NCI-H524 treated with DMSO at 0.1 percent for 48 hours (cell line): ENCODE results near the gene PYCR2.
A peak's percentile ranks its signal among the peaks of the same experiment; 100 is the strongest.
"Not testable (repeated sequence)": the region's sequence is repeated elsewhere in the genome, so short reads cannot be mapped to it uniquely, and the experiment has no call there.

ENCODE experiments used
- DNase-seq: peaks from one replicate; lab custom pipeline; 2025; lab: John Stamatoyannopoulos, UW

The PYCR2 gene

DNA sequence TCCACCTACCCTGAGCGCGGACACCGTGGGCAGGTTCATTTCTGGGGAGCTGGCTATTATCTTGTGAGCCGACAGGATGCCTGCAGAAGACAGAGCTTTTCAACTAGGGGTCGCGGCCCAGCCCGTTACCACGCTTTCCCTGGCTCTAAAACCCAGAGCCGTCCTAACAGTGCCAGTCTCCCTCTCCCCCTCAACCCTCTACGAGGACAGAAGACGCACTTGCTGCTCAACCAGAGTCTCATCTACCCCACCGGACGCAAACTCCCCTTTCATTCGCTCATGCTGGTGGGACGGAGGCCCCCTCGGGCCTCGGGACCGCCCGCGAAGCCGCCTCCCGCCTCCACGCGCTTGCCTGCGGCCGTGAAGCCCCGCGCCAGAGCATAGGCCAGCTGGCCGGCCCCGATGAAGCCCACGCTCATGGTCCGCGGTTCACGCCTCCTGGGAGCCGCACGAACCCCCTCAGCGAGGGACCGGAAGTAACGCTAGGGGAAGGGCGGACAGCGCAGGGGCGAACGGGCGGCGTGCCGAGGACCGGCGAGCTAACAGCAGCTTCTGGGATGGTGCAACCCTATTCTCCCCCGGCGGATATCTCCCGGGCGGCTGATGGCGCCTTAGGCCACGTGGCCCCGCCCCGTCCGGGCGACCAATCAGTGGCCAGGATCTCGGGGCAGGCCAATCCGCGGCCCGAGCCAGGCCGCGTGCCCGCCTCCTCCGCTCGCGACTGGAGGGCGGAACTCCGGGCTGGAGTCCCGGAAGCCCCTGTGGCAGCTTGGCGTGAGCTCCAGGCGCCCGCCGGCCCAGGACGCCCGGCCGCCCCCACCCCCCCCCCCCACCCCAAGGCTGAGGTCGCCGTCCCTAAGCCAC lies at the start of gene PYCR2:
PYCR2 (minus strand) TSS at position 559 of the 864 bp plus-strand sequence; CDS start at position 419, 140 bp downstream.
- peak; percentile 81 for DNase-seq

DNA sequence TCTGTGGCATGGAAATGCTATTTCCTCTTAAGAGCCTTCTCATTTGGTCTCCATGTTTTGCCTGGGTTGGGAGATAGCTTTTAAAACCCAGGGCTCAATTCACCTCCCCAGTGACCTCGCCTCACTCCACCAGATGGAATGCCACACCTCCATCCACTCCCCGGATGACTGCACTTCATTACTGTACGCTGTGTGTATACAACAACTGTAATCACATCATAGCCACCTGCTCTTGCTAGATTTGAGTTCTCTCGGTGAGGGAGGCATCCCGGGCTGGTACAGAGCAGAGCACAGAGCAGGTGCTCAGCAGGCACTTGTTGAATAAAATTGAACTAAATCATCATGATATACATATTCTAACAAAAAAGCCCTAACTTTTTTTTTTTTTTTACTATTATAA lies 49.1 kb upstream of the PYCR2 start:
- DNase-seq: peak; percentile 72

DNA sequence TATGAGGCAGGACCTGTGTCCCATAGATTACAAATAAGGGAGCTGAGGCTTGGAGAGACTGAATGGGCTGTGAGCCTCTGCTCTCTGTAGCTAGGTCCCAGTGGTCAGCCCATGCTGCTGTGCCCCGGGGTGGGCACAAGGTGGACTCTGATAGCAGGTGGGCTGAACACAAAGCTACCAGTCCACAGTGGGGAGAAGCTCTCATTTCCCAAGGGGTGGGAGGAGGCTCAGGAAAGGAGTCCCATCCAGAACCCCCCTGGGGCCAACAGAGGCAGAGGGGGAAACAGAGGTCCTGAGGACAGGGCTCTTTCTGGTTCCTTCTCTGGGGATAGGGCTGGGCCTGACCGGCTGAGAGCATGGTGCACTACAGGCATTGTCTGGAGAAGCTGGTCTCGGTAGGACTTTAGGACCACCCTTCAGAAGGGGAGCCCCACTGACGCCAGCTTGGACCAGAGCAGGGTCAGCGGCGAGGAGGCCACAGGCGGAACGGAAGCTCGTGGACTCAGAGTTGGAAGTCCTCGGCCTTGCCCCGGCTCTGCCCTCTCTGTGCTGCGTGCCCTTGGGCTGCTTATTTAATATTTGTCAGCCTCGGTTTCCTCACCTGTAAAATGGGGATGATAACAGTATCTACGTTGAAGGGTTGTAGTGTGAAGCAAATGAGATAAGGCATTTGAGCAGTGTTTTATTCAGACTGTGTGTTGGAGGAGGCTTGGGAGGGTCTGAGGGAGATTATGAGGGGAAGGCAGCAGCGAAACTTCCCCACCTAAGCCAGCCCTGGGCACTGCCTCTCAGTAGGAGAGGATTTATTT lies 48.5 kb upstream of the PYCR2 start:
- no peak for DNase-seq

DNA sequence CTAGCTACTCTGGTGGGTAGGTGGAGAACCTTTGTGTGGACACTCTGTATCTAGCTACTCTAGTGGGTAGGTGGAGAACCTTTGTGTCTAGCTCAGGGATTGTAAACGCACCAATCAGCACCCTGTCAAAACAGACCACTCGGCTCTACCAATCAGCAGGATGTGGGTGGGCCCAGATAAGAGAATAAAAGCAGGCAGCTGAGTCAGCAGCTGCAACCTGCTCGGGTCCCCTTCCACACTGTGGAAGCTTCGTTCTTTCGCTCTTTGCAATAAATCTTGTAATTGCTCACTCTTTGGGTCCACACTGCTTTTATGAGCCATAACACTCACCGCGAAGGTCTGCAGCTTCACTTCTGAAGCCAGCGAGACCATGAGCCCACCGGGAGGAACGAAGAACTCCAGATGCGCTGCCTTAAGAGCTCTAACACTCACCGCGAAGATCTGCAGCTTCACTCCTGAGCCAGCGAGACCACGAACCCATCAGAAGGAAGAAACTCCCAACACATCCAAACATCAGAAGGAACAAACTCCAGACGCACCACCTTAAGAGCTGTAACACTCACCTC lies 46.6 kb upstream of the PYCR2 start:
- not testable (repeated sequence) for DNase-seq

DNA sequence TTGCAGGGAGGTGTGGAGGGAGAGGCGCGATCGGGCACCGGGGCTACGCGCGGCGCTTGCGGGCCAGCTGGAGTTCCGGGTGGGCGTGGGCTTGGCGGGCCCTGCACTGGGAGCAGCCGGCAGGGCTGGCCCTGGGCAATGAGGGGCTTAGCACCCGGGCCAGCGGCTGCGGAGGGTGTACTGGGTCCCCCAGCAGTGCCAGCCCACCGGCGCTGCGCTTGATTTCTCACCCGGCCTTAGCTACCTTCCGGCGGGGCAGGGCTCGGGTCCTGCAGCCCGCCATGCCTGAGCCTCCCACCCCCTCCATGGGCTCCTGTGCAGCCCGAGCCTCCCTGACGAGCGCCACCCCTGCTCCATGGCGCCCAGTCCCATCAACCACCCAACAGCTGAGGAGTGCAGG lies 45.7 kb upstream of the PYCR2 start:
- DNase-seq: not testable (repeated sequence)

DNA sequence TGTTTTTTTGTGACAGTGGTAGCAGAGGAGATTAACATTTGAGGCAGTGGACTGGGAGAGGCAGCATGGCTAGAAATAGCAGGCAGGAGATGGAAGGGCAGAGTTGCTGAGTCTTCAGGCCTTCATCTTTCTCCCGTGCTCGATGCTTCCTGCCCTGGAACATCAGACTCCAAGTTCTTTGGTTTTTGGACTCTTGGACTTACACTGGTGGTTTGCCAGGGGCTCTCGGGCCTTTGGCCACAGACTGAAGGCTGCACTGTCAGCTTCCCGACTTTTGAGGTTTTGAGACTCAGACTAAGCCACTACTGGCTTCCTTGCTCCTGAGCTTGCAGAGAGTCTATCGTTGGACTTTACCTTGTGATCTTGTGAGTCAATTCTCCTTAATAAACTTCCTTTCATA lies 41.2 kb upstream of the PYCR2 start:
- DNase-seq: no peak

DNA sequence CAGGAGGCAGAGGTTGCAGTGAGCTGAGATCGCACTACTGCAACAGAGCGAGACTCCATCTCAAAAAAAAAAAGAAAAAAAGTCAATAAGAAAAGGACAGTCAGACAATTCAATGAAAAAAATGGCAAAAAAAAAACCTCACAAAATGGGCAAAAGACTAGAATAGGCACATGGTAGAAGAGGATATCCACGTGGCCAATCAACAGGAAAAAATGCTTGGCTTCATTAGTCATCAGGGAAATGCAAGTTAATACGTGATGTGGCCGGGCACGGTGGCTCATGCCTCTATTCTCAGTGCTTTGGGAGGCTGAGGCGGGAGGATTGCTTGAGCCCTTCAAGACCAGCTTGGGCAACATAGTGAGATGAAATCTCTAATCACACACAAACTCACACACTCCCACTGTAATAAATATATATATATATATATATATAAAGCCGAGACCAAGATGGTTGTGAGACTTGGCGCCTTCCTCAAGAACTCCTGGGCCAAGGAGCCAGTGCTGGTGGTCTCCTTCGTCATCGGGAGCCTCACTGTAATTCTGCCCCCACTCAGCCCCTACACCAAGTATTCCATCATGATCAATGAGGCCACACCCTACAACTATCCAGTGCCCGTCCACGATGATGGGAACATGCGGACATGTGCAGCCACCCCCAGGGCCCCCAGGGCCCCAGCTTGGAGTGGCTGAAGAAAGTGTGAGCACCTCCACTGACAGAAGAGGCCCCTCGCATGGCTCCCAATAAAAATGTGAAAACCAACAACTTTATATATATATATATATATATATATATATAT lies 39.9 kb upstream of the PYCR2 start:
- DNase-seq: no peak

DNA sequence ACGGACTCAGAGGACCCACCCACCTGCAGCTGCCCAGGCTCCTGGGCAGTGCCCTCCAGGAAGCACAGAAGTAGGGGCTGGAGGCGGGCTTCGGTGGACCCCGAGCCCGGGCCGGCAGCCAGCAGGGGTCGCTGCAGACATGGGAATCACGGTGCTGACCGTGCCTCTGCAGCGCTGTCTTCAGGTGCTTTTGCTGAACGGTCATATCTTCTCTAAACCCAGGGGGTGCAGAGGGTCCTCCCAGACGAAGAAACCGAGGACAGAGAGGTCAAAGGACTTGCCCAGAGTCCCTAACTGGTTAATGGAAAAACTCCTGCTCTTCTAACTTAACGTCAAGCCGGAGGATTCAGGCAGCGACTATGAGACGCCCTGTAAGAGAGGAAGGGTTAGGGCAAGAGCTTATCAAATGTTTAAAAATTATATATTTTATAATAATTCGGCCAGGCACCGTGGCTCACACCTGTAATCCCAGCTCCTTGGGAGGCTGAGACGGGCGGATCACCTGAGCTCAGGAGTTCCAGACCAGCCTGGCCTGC lies 38.5 kb upstream of the PYCR2 start:
- DNase-seq: no peak

DNA sequence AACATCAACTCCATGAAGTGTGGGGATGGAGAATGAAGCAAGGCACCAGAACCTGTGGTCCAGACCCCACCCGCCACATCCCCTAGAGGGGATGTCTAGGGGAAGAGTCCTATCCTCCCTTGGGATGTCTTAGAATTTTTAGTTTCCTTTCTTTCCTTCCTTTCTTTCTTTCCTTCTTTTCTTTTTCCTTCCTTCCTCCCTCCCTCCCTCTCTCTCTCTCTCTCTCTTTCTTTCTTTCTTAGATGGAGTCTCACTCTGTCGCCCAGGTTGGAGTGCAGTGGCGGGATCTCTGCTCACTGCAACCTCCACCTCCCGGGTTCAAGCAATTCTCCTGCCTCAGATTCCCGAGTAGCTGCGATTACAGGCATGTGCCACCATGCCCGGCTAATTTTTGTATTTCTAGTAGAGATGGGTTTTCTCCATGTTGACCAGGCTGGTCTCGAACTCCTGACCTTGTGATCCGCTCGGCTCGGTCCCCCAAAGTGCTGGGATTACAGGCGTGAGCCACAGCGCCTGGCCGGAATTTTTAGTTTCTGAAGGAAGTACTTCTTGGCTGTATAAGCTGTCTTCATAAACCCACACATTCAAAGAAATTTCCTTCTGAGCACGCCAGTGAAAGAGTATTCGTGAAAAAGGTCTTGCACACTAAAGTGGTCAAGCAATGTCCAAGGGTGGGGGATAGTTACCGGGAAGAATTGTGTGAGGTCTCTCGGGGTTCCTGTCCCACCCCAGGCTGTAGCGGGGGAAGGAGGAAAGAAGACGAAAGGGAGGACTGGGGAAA lies 37.8 kb upstream of the PYCR2 start:
- DNase-seq: no peak

DNA sequence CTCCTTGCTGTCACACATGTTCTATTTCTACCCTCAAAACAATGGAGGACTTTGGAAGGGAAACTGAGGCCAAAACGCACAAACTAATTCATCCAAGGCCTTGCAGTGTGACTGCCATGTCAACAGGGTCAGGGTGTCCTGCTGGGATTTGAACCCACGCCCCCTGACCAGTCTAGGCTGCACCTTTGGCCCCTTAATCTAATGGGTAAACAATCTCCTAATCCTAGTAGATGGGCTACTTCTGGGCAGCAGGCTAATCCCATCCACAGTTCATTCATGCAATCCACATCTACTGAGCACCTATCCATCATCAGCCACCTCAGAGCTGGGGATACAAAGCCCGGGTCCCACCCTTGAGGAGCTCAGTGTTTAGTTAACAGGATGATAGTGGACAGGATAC lies 34.0 kb upstream of the PYCR2 start:
- DNase-seq: no peak

DNA sequence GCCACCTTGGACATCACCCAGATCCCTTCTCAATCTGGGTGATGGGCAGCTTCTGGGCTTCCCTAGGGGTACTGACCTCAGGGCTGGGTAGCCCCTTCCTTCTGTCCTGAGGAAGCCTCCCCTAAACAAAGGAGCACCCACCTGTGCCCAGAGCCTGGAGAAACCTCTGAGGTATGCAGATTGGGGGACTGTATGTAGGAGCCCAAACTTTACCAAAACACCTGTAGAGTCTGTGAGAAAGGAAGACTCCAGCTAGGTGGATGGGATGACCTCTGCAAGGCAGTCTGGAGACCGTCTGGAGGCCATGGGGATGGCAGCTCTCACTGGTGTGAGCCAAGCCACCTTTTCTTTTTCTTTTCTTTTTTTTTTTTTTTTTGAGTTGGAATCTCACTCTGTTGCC lies 30.7 kb upstream of the PYCR2 start:
- DNase-seq: no peak

DNA sequence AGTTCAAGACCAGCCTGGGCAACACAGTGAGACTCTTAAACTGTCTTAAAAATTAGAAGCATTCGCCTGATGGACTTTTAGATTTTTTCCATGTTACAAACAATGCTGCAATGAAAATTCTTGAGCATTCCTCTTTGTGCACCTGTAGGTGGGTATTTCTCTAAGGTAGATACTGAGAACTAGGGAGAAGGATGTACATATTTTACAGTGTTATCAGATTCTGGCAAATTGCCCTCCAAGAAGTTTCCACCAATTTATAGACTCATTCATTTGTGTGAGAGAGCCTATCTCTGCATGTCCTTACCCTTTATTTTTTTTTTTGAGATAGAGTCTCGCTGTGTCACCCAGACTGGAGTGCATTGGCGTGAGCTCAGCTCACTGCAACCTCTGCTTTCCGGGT lies 29.3 kb upstream of the PYCR2 start:
- DNase-seq: no peak

DNA sequence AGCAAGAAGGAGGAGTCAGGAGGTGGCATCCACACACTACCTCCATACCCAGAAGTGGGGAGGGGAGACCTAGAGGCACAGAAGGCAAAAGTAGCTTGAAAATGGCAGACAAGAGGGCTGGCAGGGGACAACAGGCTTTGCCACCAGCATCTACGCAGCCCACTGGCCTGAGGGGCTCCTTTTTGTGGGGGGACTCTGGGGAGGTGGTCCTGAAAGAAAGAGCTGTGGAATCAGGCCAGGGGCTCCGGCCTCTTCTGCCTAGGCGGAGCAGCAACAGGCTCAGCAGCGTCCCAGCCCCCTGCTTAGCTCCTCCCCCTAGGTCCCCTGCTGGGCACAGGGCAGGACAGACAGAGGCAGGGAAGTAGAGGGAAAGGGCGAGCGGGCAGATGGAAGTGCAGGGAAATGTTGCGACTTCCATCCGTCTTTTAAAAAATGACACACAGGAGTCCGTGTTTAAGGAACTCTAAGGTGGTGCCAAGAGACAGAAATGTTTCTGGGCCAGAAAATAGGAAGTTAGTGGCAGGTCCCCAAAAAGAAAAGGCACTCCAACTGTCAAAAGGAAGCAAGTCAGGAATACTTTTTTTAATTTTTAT lies 27.0 kb upstream of the PYCR2 start:
- DNase-seq: no peak

DNA sequence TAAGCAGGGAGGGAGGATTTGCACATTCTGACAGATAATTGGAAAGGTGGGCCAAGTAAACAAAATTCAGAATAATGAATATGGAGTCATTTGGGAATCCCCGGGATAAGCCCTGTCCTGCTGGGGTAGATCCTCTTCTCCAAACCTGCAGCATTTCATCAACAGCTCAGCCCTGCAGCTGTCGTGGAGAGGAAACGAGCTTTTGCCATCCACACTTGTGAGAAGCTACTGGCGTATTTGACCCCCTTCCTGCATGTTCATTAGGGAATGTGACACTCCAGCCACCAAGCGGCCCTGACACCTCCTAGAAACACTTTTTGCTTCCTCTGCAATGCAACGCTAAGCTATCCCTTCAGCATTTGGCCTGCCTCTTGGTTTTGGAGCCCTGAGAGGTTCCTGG lies 25.0 kb upstream of the PYCR2 start:
- no peak for DNase-seq

DNA sequence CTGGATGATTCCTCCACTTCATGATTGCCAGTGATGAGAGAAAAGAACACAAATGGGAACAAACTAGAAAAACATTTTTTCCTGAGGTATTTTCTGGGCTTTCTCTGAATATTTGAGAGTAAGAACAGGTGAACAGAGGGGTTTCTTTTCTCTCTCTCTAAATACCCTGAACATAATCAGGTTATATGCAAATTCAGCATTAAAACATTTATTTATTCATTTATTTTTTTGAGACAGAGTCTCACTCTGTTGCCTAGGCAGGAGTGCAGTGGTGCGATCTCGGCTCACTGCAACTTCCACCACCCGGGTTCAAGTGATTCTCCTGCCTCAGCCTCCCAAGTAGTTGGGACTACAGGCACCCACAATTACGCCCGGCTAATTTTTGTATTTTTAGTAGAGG lies 22.8 kb upstream of the PYCR2 start:
- no peak for DNase-seq

DNA sequence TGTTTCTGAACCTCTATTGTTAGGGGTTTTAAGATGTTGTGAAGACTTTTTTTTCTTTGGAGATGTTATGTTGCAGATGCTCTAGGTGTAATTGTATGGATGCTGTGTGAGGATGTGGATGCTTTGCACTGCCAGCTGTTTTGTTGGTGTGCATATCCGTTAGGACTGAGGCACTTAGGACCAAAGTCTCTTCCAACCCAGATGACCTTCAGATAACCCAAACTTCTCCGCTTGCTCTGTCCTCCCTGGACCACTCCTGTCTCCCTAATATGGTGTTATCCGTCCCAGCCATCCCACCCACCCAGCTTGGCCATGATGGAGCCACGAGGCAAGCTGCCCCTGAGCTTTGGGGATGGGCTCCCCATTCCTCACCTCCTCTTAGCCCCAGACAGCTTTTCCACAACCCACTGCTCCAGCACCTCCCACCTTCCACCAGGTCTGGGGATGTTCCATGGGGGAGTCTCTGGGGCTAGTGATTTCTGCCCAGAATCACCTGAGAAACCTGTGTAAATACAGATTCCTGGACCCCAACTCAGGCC lies 22.1 kb upstream of the PYCR2 start:
- DNase-seq: no peak

DNA sequence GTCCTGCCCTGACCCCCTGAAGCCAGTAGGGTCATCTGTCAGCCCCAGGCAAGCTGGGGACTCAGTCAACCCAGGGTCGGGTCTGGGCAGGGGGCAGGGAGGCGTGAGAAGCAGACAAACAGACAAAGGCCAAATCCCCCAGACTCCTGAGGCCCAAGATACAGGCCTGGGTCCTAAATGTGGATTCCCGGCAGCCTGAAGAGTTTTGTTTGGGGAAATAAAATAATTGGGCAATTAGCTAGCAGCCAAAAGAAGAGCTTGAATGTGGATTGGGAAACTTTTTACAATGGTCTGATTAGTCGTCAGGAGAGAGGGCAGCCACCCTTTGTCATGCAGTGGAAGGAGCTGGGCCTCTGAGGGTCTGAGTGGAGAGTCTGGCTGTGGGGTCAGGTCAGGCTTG lies 21.5 kb upstream of the PYCR2 start:
- no peak for DNase-seq

DNA sequence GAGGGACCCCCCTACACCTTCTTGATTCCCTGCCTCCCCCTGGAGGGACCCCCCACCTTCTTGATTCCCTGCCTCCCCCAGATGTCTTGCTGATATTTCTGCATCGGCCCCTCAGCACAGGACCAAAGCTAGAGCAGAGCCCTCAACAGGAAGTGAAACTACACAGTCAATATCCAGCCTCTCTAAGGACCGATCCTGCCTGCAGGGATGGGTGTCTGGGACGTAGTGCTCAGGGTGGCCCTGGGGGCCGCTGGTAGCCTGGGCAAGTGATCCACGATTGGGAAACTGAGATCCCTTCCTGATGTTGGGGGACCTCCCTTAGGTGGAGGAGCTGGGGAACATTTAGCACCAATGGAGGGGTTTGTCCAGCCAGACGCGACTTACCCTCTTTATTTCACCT lies 20.9 kb upstream of the PYCR2 start:
- no peak for DNase-seq

DNA sequence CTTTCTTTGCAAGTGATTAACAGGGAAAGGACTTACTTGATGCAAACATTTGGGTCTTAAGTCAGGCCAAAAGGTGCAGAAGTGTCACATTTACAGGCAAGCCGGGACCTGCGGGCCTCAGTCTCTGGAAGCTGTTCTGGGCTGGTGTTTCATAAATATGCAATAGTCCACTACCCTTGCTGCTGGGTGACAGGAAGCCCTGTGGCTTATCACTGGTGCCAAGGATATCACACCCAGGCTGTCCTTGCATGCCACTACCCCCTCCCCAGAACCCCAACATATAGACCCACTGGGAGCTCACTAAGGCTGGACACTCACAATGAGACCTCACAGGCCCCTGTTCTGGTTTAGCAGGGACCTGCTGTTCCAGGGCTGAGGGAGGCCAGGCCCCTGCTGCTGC lies 20.3 kb upstream of the PYCR2 start:
- no peak for DNase-seq

DNA sequence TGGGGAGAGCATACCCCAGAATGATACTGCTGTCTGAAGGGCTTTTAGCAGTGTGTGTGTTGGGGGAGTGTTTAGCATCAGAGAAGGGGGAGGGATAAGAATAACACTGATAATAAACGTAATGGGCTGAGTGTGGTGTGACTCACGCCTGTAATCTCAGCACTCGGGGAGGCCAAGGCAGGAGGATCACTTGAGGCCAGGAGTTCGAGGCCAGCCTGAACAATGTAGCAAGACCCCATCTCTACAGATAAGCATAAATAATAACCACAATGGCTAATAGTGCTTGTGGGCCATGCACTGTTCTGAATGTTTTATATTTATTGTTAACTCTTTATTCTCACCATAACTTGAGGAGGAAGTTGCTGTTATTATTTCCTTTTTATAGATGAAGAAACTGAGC lies 19.5 kb upstream of the PYCR2 start:
- DNase-seq: no peak
